Raji (cell line): ENCODE results near the gene NBEAL1.

Experiments
- POLR2A ChIP-seq: IDR thresholded peaks from 2 replicates; pipeline ENCODE4 v1.6.1; 2011; ENCODE audit warnings: low read depth, low read length, control low read depth; ENCODE audit not compliant: insufficient read depth

The NBEAL1 gene

DNA sequence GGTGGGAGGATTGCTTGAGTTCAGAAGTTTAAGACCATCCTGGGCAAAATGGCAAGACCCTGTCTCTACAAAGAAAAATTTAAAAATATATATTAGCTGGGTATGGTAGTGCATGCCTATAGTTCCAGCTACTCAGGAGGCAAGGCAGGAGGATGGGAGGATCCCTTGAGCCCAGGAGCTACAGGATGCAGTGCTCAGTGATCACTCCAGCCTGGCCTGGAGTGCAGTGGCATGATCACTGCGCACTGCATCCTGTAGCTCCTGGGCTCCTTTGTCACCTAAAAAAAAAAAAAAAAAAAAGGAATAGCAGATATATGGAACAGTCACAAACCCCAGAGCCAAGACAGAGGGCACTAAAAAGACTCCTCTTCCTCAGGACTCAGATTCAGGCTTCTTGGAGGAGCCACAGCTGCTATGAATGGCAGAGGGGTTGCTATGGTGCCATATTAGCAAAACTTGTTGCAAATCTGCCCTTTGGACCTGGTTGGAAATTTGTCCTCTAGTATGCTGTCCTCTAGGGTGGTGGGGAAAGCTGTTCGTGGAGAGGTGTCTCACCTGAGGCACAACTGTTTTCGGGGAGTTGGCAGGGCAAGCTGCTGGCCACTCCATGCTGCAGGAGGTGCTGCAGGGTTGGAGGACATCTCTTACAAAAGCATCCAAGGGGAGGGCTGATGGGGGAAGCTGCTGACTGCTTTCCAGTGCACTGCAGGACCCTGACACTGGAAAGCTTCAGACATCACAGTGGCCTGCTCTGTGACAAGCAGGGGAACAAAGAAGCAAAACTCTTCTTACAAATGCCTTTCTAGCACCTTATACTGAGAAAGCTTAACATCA is 246.9 kb downstream of the NBEAL1 start:
- TF ChIP-seq POLR2A: no peak
